Activated CD8-positive, alpha-beta T cell treated with anti-CD3 and anti-CD28 coated beads, Interleukin-2, amount 10 ng/mL, durations not matched to agents 7 days and 5 days (primary cell): ENCODE measurements around the gene NELL1. TPM values are rescaled to one million over a fixed set of nuclear protein-coding genes. Genes with fewer than 3 reads are reported as not detected.

ENCODE experiments used
- ATAC-seq: fragments of 150-1000 bp; cut with Tn5 transposase; one replicate; pipeline ENCODE4 v1.10.0; 2021; ENCODE audit warnings: moderate library complexity
- CTCF ChIA-PET: fragments of 350-600 bp; sonication (Branson Sonifier 250); formaldehyde crosslinking; loops from one replicate; lab custom pipeline; 2021; ENCODE audit warnings: antibody characterized with exemption; lab: Charles Lee
- POLR2A ChIA-PET: fragments of 350-600 bp; sonication (Branson Sonifier 250); formaldehyde crosslinking; loops from one replicate; lab custom pipeline; 2021; ENCODE audit warnings: antibody characterized with exemption; lab: Charles Lee
- DNase-seq: peaks from one replicate; pipeline ENCODE4 v3.0.0-alpha.2; 2020
- H3K27ac Mint-ChIP-seq: one replicate; pipeline ENCODE4 v1.8.0; 2021; ENCODE audit warnings: mild to moderate bottlenecking, mixed read lengths
- H3K27me3 Mint-ChIP-seq: one replicate; pipeline ENCODE4 v1.8.0; 2021; ENCODE audit warnings: low read depth, mixed read lengths
- H3K36me3 Mint-ChIP-seq: one replicate; pipeline ENCODE4 v1.8.0; 2021; ENCODE audit warnings: low read depth, mixed read lengths
- H3K4me1 Mint-ChIP-seq: one replicate; pipeline ENCODE4 v1.8.0; 2021; ENCODE audit warnings: low read depth, mixed read lengths
- H3K4me3 Mint-ChIP-seq: one replicate; pipeline ENCODE4 v1.8.0; 2021; ENCODE audit warnings: mild to moderate bottlenecking, mixed read lengths
- H3K9me3 Mint-ChIP-seq: one replicate; pipeline ENCODE4 v1.8.0; 2022; ENCODE audit warnings: mixed read lengths; ENCODE audit not compliant: insufficient read depth
- total RNA-seq, 2 experiments: library from RNA; stranded (reverse); gene quantifications; one replicate each; pipeline ENCODE4 v1.2.3, GENCODE V29; 2021

The NELL1 gene
- total RNA-seq, 2 experiments from 2014 or later = not detected

DNA sequence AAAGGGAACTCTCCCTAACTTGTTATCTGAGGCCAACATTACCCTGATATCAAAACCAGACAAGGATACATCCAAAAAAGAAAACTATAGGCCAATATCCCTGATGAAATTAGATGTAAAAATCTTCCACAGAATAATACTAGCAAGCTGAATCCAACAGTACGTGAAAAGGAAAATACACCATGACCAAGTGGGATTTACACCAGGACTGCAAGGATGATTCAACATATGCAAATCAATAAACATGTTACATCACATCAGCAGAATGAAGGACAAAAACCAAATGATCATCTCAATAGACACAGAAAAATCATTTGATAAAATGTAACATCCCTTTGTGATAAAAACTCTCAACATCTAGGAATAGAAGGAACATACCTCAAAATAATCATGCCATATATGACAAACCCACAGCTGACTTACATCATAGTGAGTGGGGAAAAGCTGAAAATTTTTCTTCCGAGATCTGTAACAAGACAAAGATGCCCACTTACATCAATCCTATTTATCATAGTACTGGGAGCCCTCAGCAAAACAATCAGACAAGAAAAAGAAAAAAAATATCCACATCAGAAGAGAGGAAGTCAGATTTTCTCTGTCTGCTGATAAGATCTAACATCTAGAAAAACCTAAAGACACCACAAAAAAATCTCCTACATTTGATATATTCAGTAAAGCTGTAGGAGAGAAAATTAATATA lies 820.2 kb downstream of the NELL1 start:
- H3K4me1 Mint-ChIP-seq = no peaks in the 10 kb centered on the region
- CTCF ChIA-PET = no interaction called here
- ATAC-seq (no peak), DNase-seq (no peak)
- H3K27me3 Mint-ChIP-seq = no peaks in the 10 kb centered on the region
- POLR2A ChIA-PET = no interaction called here
- no peaks in the 10 kb centered on the region for H3K36me3 Mint-ChIP-seq
- H3K4me3 Mint-ChIP-seq = no peak overlapping the region
- H3K9me3 Mint-ChIP-seq = peaks cover 3% of the 10 kb centered on the region
- H3K27ac Mint-ChIP-seq = no peak overlapping the region

DNA sequence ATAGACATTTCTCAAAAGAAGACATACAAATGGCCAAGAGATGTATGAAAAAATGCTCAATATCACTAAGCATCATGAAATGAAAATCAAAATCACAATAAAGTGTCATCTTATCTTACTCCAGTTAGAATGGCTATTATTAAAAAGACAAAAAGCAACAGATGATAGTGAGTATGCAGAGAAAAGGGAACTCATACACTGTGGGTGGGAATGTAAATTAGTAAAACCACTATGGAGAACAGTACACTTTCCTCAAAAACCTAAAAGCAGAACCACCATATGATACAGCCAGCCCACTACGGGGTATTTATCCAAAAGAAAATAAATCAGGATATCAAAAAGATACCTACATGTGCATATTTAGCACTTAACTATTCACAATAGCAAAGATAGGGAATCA lies 823.5 kb downstream of the NELL1 start:
- POLR2A ChIA-PET = no interaction called here
- Mint-ChIP-seq H3K27ac (no peak overlapping the region), H3K4me1 (no peaks in the 10 kb centered on the region), H3K9me3 (no peaks in the 10 kb centered on the region), H3K27me3 (no peaks in the 10 kb centered on the region), H3K36me3 (no peaks in the 10 kb centered on the region), H3K4me3 (no peak overlapping the region)
- DNase-seq = no peak
- CTCF ChIA-PET = no interaction called here
- no peak for ATAC-seq

DNA sequence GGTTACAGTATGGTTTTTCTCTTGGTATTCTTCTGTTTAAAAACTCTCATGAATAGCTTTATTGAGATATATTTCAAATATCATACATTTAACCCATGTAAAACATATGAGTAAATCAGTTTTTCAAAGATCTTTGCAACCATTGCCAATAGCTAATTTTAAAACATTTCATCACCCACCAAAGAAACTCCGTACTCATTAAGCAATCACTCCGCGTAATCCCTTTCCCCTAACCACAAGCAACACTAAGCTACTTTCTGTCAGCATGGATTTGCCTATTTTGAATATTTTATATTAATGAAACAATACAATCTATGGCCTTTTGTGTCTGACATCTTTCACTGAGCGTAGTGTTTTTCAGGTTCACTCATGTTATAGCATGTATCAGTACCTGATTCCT lies 825.6 kb downstream of the NELL1 start:
- POLR2A ChIA-PET = no interaction called here
- Mint-ChIP-seq H3K4me1 (no peaks in the 10 kb centered on the region), H3K9me3 (no peaks in the 10 kb centered on the region), H3K27ac (no peak overlapping the region), H3K36me3 (no peaks in the 10 kb centered on the region), H3K27me3 (no peaks in the 10 kb centered on the region), H3K4me3 (no peak overlapping the region)
- CTCF ChIA-PET = no interaction called here
- no peak for ATAC-seq
- no peak for DNase-seq

DNA sequence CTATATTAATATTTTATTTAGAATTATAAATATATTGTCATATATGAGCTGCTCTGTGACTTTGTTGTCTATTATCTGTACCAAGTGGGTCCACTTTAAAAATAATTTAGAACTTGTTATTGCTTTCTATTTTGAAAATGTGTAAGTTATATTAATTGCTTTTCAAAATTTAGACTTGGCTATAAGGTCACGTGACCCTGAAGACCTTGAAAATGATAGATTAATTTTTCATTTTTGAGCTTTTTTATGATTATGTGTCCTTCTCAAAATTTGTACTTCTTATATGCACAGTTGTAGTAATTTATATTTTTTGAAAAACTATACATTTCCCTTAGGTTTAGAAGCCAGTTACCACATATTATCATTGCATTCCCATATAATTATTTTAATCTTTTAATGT lies 826.5 kb downstream of the NELL1 start:
- H3K36me3 Mint-ChIP-seq = no peaks in the 10 kb centered on the region
- no peaks in the 10 kb centered on the region for H3K4me1 Mint-ChIP-seq
- H3K27ac Mint-ChIP-seq = no peak overlapping the region
- ChIA-PET CTCF (no interaction called here), POLR2A (no interaction called here)
- H3K4me3 Mint-ChIP-seq = no peak overlapping the region
- DNase-seq = no peak
- H3K27me3 Mint-ChIP-seq = no peaks in the 10 kb centered on the region
- no peaks in the 10 kb centered on the region for H3K9me3 Mint-ChIP-seq
- ATAC-seq = no peak

DNA sequence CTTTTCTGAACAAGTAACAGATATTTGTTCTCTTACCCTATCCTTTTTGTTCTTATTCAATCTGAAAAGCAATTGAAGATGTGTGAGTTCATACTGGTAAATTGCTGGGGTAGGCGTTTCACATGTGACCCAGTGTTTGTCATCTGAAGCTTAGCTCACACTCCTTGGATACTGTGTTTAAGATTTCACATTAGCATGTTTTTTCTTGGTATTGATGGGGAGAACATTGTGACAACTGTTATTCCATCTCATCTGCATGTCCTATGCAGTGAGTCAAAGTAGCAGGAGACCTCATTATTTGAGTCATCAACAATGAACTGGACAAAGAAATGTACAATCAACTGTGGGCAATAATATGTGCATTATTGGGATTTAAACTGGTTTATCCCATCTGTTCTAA lies 831.9 kb downstream of the NELL1 start:
- CTCF ChIA-PET = no interaction called here
- H3K27ac Mint-ChIP-seq = no peak overlapping the region

DNA sequence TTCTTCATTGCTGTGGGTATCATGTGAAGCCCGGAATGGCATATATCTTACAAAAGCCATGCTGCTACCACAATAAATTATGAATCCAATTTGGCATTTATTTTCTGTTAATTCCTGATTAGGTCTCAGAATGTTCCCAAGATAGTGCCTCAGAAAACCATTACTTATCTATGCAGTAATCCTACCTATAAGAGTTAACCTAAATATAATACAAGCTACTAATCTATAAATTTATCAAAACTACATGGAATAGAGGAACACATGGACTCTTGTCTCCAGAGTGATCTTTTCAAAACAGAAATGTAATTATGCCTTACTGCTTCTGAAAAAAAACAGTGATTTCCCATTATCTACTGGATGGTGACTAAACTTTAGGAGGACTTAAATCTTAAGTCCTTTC lies 835.7 kb downstream of the NELL1 start:
- H3K27ac Mint-ChIP-seq = no peak overlapping the region
- H3K4me3 Mint-ChIP-seq = no peak overlapping the region
- no peak for ATAC-seq
- CTCF ChIA-PET = no interaction called here
- no peaks in the 10 kb centered on the region for H3K36me3 Mint-ChIP-seq
- POLR2A ChIA-PET = no interaction called here
- DNase-seq = no peak
- H3K9me3 Mint-ChIP-seq = no peaks in the 10 kb centered on the region
- H3K27me3 Mint-ChIP-seq = no peaks in the 10 kb centered on the region
- H3K4me1 Mint-ChIP-seq = no peaks in the 10 kb centered on the region

More for the DNA sequence above, 831.9 kb downstream of the NELL1 start:
- Mint-ChIP-seq H3K27me3 (no peaks in the 10 kb centered on the region), H3K4me1 (no peaks in the 10 kb centered on the region), H3K9me3 (no peaks in the 10 kb centered on the region), H3K4me3 (no peak overlapping the region), H3K36me3 (no peaks in the 10 kb centered on the region)
- no peak for DNase-seq
- POLR2A ChIA-PET = no interaction called here
- ATAC-seq = no peak

DNA sequence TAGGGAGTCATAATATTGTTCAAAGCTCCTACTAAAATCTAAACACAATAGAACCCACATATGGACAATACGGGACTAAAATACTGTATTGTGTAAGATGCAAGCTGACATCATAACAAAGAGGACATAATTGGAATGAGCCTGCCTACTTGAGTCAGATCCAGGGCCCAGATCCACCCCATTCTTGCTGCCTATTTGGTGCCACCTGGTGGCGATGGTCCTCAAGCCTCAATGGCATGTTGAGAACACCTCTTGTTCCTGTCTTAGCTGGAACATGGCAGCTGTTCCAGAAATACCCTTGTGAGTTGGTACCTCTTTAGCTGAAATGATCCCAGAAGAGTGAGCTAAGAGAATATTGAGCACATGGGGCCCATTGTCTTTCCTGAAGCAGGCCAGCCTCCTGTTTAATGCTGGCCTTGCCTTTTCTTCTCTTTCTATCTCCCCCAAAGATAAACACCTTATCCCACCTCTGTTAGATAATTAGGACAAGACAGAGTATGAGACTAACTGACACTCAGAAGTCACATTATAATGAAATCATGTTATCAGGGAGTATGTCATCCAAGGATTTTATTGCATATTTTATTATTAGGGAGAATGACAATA lies 842.6 kb downstream of the NELL1 start:
- Mint-ChIP-seq H3K27me3 (no peaks in the 10 kb centered on the region), H3K9me3 (no peaks in the 10 kb centered on the region), H3K4me1 (no peaks in the 10 kb centered on the region), H3K36me3 (no peaks in the 10 kb centered on the region), H3K4me3 (no peak overlapping the region), H3K27ac (no peak overlapping the region)
- POLR2A ChIA-PET = no interaction called here
- no peak for ATAC-seq
- DNase-seq = peak; percentile 36
- CTCF ChIA-PET = interaction anchor here (1.2 kb wide), 1 partner anchor 10 kb away, joined by 3 read pairs; no protein-coding TSS in a partner anchor

DNA sequence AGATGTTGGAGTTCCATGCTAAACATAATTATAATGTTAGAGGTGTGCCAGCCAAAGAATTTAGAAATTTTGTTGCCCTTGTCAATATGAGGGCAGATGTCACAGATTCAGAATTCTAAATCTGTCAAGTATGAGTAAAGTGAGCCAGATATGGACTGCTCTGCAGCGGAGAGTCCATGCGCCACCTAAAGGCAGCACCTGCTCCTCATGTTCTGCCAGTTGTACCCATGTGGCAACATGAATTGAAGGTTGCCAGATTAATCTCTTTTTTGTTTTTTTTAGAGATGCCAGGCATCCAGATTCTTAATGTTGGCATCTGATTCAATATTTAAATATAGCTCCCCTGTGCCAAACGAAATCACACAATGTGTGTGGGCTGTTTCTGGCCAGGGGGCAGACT lies 844.9 kb downstream of the NELL1 start:
- Mint-ChIP-seq H3K4me1 (no peaks in the 10 kb centered on the region), H3K9me3 (no peaks in the 10 kb centered on the region), H3K36me3 (no peaks in the 10 kb centered on the region), H3K4me3 (no peak overlapping the region), H3K27me3 (no peaks in the 10 kb centered on the region), H3K27ac (no peak overlapping the region)
- CTCF ChIA-PET = no interaction called here
- no peak for DNase-seq
- POLR2A ChIA-PET = no interaction called here
- no peak for ATAC-seq

DNA sequence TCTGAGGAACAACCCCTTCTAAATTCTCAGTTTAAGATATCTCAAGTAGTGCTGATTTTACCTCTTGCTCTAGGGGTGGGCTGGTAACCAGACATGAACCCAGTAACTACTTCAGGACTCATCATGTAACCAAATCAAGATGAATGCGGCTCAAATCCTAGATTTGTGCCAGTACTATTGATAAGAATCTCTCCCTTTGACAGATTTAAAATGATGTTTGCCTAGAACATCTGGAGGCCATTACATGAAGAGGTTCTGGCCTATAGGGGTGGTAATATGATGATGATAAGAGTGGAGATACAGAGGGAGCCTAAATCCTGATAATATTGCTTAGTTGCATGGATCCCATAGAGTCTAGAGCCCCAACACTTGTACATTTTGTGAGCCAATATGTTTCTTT lies 850.9 kb downstream of the NELL1 start:
- H3K4me1 Mint-ChIP-seq = no peaks in the 10 kb centered on the region
- H3K27me3 Mint-ChIP-seq = no peaks in the 10 kb centered on the region
- no peaks in the 10 kb centered on the region for H3K9me3 Mint-ChIP-seq
- H3K4me3 Mint-ChIP-seq = no peak overlapping the region
- H3K36me3 Mint-ChIP-seq = no peaks in the 10 kb centered on the region
- POLR2A ChIA-PET = no interaction called here
- ATAC-seq (no peak), DNase-seq (no peak)
- no peak overlapping the region for H3K27ac Mint-ChIP-seq
- CTCF ChIA-PET = no interaction called here

DNA sequence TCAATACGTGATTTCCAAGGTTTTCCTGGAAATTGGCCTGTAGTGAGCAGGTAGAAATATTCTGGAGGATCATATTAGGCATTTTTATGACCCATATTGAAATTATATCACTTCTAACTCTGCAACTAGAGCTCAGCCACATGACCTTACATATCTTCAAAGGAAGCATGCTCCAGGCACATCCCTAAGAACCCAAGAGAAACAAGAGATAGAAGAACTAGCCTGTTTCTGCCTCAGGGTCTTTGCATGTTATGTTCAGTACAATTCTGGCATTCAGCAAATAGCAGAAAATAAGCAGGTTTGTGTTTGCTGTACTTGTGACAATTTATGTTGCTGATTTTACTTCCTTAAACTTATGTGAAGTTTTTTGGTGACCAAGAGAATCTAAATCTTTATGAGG lies 859.8 kb downstream of the NELL1 start:
- Mint-ChIP-seq H3K27me3 (no peaks in the 10 kb centered on the region), H3K4me1 (no peaks in the 10 kb centered on the region), H3K4me3 (no peak overlapping the region), H3K27ac (no peak overlapping the region), H3K36me3 (no peaks in the 10 kb centered on the region), H3K9me3 (no peaks in the 10 kb centered on the region)
- POLR2A ChIA-PET = no interaction called here
- ATAC-seq (no peak), DNase-seq (no peak)
- CTCF ChIA-PET = no interaction called here

DNA sequence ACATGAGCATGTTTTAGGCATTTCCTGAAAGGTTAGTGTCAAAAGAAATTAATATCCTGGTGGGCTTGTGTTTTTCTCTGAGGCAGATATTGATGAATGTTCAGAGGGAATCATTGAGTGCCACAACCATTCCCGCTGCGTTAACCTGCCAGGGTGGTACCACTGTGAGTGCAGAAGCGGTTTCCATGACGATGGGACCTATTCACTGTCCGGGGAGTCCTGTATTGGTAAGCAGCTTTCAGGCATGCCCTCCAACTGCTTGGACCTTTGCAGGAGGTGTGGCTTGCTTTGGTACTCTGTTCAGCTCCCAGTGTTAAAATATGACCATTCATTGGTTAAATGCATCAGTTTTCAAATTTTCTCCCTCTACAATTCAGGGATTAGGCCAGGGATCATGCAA lies 864.9 kb downstream of the NELL1 start:
- no peaks in the 10 kb centered on the region for H3K27me3 Mint-ChIP-seq
- no peaks in the 10 kb centered on the region for H3K36me3 Mint-ChIP-seq
- H3K9me3 Mint-ChIP-seq = no peaks in the 10 kb centered on the region
- no peak overlapping the region for H3K4me3 Mint-ChIP-seq
- no peak for DNase-seq
- no peak for ATAC-seq
- ChIA-PET CTCF (no interaction called here), POLR2A (no interaction called here)
- H3K27ac Mint-ChIP-seq = no peak overlapping the region
- H3K4me1 Mint-ChIP-seq = no peaks in the 10 kb centered on the region

DNA sequence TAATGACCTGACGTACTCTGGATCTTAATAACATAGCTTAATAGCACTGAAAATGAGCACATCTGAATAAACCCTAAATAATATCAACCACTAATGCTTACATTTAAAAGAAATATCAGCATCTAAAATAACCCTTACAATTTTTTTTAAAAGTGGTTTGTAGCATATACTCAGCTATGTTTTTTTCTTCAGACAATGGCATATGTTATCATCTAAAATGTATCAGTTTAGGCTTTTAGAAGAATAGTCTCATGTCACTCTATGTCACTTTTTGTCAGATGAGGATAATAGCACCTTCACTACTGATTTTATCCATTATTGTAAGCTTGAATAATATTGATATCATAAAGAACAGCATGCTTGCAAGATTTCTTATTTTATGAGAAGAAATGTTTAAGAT lies 868.6 kb downstream of the NELL1 start:
- no peak for ATAC-seq
- no peak for DNase-seq
- H3K36me3 Mint-ChIP-seq = no peaks in the 10 kb centered on the region
- H3K27me3 Mint-ChIP-seq = no peaks in the 10 kb centered on the region
- no peak overlapping the region for H3K27ac Mint-ChIP-seq
- ChIA-PET POLR2A (no interaction called here), CTCF (no interaction called here)
- no peaks in the 10 kb centered on the region for H3K4me1 Mint-ChIP-seq
- no peaks in the 10 kb centered on the region for H3K9me3 Mint-ChIP-seq
- H3K4me3 Mint-ChIP-seq = no peak overlapping the region
